Neural crest cell (in vitro differentiated cells): Measurements from ENCODE around the gene TPBGL. TPM values are rescaled to one million over a fixed set of nuclear protein-coding genes. Genes with fewer than 3 reads are reported as not detected.

ENCODE experiments used
- DNase-seq: peaks from one replicate; pipeline ENCODE4 v3.0.0; 2021; ENCODE audit warnings: low read depth, mixed read lengths, low spot score
- H3K27ac Mint-ChIP-seq: one replicate; pipeline ENCODE4 v1.8.0; 2021; ENCODE audit warnings: mild to moderate bottlenecking, mixed read lengths; ENCODE audit not compliant: unreplicated experiment
- H3K27me3 Mint-ChIP-seq: 2 replicates; pipeline ENCODE4 v1.8.0; 2021; ENCODE audit warnings: low read depth, mild to moderate bottlenecking, mixed read lengths
- H3K36me3 Mint-ChIP-seq: 2 replicates; pipeline ENCODE4 v1.8.0; 2021; ENCODE audit warnings: low read depth, mild to moderate bottlenecking, mixed read lengths
- H3K4me1 Mint-ChIP-seq: 2 replicates; pipeline ENCODE4 v1.8.0; 2021; ENCODE audit warnings: mixed read lengths
- H3K4me3 Mint-ChIP-seq: one replicate; pipeline ENCODE4 v1.8.0; 2021; ENCODE audit warnings: mild to moderate bottlenecking, mixed read lengths
- H3K9me3 Mint-ChIP-seq: 2 replicates; pipeline ENCODE4 v1.8.0; 2021; ENCODE audit warnings: mixed read lengths
- long read RNA-seq: library from polyadenylated mRNA; unstranded; transcript quantifications from one replicate; pipeline ENCODE4 v2.0.0, GENCODE V29; 2020
- total RNA-seq: library from RNA; stranded (reverse); gene quantifications from 2 replicates; pipeline ENCODE4 v1.2.1, GENCODE V29; 2021
- TF ChIP-seq, protein P1 (sequence below): fragments of 200-600 bp; sonication (generic); conservative IDR thresholded peaks from 2 replicates; pipeline ENCODE4 v1.5.0; 2021; ENCODE audit warnings: antibody characterized with exemption, mild to moderate bottlenecking

TPBGL gene, protein sequence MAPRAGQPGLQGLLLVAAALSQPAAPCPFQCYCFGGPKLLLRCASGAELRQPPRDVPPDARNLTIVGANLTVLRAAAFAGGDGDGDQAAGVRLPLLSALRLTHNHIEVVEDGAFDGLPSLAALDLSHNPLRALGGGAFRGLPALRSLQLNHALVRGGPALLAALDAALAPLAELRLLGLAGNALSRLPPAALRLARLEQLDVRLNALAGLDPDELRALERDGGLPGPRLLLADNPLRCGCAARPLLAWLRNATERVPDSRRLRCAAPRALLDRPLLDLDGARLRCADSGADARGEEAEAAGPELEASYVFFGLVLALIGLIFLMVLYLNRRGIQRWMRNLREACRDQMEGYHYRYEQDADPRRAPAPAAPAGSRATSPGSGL
- 0.19 and 0.27 TPM in 2 replicates for total RNA-seq
- long read RNA-seq: 0 reads

DNA sequence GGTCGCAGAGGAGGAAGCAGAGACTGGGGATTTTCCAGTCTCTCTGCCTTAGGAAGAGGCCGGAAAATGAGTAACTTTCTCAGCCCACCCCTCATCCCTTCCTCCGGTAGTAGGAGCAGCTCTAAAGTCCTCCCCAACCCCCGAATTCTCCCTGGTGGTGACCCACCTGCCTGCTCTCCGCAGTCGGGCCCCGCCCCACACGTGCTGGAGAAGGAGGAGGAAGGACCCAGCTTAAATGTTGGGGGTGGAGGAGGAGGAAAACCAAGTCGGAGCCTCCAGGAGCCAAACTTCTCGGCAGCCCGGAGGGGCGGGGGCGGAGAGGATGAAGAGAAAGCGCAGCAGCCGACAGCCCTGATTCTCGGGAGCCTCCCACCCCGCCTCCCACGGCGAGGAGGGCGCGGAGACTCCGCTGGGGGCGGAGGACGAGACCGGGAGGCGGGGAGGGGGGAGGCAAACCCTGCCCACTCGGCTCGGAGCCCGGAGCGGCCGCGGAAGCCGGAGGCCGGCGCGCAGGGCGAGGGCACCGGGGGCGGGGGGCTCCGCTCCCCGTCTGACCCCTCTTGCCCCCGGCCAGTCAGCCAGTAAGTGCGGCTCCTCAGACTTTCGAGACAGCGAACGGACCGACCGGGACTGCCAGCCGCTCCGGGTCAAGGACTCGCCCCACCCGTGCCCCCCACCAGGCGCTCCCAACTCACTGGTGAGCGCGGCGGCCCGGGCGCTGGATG is at the start of gene TPBGL:
Gene TPBGL (plus strand): TSS at position 464 of the 725 bp plus-strand sequence. CDS start 276 bp downstream, outside the sequence.
- H3K27me3 Mint-ChIP-seq: peaks cover 76% of the 10 kb centered on the region
- peak within 1 kb of the TSS; percentile 78 for H3K4me3 Mint-ChIP-seq
- peak; percentile 21 for DNase-seq
- no peaks in the 10 kb centered on the region for H3K36me3 Mint-ChIP-seq
- no peak within 1 kb of the TSS for H3K27ac Mint-ChIP-seq
- TF ChIP-seq, protein P1, sequence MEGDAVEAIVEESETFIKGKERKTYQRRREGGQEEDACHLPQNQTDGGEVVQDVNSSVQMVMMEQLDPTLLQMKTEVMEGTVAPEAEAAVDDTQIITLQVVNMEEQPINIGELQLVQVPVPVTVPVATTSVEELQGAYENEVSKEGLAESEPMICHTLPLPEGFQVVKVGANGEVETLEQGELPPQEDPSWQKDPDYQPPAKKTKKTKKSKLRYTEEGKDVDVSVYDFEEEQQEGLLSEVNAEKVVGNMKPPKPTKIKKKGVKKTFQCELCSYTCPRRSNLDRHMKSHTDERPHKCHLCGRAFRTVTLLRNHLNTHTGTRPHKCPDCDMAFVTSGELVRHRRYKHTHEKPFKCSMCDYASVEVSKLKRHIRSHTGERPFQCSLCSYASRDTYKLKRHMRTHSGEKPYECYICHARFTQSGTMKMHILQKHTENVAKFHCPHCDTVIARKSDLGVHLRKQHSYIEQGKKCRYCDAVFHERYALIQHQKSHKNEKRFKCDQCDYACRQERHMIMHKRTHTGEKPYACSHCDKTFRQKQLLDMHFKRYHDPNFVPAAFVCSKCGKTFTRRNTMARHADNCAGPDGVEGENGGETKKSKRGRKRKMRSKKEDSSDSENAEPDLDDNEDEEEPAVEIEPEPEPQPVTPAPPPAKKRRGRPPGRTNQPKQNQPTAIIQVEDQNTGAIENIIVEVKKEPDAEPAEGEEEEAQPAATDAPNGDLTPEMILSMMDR: no peak
- H3K4me1 Mint-ChIP-seq: no peaks in the 10 kb centered on the region
- H3K9me3 Mint-ChIP-seq: no peaks in the 10 kb centered on the region

DNA sequence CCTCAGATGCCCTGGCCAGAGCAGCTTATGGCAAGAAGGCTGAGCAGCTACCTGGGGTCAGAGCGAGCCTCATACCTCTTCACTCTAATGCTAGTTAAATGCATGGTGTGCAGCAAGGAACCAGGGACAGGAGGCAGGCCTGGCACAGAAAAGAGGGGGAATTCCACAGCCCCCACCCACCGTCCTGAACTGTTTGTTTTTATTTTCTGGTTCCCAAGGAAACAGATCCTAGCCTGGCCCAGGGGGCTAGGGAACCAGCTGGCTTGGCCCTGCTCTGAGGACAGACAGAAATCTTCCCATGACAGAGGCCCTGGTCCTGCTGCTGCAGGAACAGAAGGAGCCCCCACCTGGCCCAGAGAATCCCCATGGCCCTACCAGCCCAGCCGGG is 49.2 kb upstream of the TPBGL start:
- no peaks in the 10 kb centered on the region for H3K9me3 Mint-ChIP-seq
- peaks cover 6% of the 10 kb centered on the region for H3K4me1 Mint-ChIP-seq
- no peaks in the 10 kb centered on the region for H3K27me3 Mint-ChIP-seq
- TF ChIP-seq, protein P1: no peak
- no peak overlapping the region for H3K27ac Mint-ChIP-seq
- DNase-seq: no peak
- H3K36me3 Mint-ChIP-seq: no peaks in the 10 kb centered on the region
- H3K4me3 Mint-ChIP-seq: no peak overlapping the region

DNA sequence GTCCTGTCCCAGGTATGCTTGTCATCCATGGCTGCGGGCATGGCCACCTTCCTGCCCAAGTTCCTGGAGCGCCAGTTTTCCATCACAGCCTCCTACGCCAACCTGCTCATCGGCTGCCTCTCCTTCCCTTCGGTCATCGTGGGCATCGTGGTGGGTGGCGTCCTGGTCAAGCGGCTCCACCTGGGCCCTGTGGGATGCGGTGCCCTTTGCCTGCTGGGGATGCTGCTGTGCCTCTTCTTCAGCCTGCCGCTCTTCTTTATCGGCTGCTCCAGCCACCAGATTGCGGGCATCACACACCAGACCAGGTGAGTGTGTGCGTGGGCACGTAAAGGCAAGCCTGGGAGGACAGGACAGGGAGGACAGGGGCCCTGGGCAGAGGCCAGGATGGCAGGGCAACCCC is 47.3 kb upstream of the TPBGL start:
- H3K27ac Mint-ChIP-seq: no peak overlapping the region
- DNase-seq: no peak
- H3K9me3 Mint-ChIP-seq: no peaks in the 10 kb centered on the region
- no peak overlapping the region for H3K4me3 Mint-ChIP-seq
- H3K36me3 Mint-ChIP-seq: no peaks in the 10 kb centered on the region
- TF ChIP-seq, protein P1: no peak
- no peaks in the 10 kb centered on the region for H3K27me3 Mint-ChIP-seq
- H3K4me1 Mint-ChIP-seq: peaks cover 6% of the 10 kb centered on the region

DNA sequence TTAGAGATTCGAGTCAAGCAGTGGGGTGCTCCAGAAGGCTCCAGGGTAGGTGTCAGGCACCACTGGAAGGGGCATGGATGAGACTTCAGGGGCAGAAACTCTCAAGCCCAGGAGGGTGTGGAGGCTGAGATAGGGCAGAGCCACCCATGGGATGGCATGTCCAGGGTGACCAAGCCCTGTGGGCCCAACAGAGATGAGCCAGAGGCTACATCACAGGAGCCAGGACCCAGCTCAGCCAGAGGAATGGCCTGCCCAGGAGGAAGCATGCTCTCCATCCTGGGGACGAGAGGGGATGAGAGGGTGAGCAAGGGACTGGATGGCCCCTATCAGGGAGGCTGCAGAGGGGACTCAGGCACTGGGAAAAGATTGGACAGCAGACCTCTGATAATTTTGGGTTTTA is 46.9 kb upstream of the TPBGL start:
- Mint-ChIP-seq H3K4me3 (no peak overlapping the region), H3K27ac (no peak overlapping the region), H3K36me3 (no peaks in the 10 kb centered on the region), H3K9me3 (no peaks in the 10 kb centered on the region), H3K4me1 (peaks cover 4% of the 10 kb centered on the region), H3K27me3 (no peaks in the 10 kb centered on the region)
- no peak for DNase-seq
- TF ChIP-seq, protein P1: no peak

DNA sequence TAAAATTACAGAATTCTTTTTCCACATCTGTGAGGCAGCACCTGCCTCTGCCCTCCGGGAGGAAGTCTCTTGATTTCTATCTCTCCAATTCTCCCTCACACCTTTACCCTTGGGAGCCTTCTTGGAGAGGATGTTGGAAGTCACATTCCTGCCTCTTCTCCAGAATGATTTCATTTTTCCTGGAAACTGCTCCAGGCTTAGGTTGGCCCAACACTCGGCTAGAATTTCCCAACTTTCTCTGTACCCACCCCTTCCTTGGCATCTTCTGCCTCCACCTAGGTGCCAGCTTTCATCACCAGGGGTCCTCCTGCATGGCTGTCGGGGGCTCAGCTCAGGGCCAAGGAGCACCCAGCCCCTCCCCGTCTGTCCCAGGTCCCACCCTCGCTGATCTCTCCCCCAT is 46.4 kb upstream of the TPBGL start:
- Mint-ChIP-seq H3K27ac (no peak overlapping the region), H3K4me3 (no peak overlapping the region), H3K4me1 (no peaks in the 10 kb centered on the region), H3K27me3 (no peaks in the 10 kb centered on the region), H3K9me3 (no peaks in the 10 kb centered on the region), H3K36me3 (no peaks in the 10 kb centered on the region)
- TF ChIP-seq, protein P1: no peak
- DNase-seq: no peak
